Kidney epithelial cell (primary cell): ENCODE measurements around the gene MRC1. TPM values are rescaled to one million over a fixed set of nuclear protein-coding genes. Genes with fewer than 3 reads are reported as not detected.

Experiments used
- DNase-seq: peaks from one replicate; pipeline ENCODE4 v3.0.0-alpha.2; 2010; ENCODE audit warnings: low read depth
- H3K27me3 ChIP-seq: 2 replicates; pipeline ENCODE4 v1.6.0; 2011; ENCODE audit warnings: low read length; ENCODE audit not compliant: control insufficient read depth, insufficient read depth
- H3K36me3 ChIP-seq: 2 replicates; pipeline ENCODE4 v1.5.1; 2011; ENCODE audit warnings: low read length; ENCODE audit not compliant: control insufficient read depth, insufficient read depth
- H3K4me3 ChIP-seq: 2 replicates; pipeline ENCODE4 v1.5.1; 2011; ENCODE audit warnings: low read depth, mild to moderate bottlenecking, control low read depth, low read length
- total RNA-seq: library from RNA; depleted of rRNA; stranded (reverse); fragments of >200 nt; gene quantifications from 2 replicates; pipeline ENCODE4 v1.2.3, GENCODE V29; 2015
- TF ChIP-seq, protein P1 (sequence below): IDR thresholded peaks from 2 replicates; pipeline ENCODE4 v1.5.1; 2011; ENCODE audit warnings: mild to moderate bottlenecking, moderate library complexity, low read length, control low read depth, inconsistent platforms; ENCODE audit not compliant: insufficient read depth, poor library complexity, severe bottlenecking

MRC1 gene
- total RNA-seq, 1 donor from 2014 or later, result 0.29 TPM

DNA sequence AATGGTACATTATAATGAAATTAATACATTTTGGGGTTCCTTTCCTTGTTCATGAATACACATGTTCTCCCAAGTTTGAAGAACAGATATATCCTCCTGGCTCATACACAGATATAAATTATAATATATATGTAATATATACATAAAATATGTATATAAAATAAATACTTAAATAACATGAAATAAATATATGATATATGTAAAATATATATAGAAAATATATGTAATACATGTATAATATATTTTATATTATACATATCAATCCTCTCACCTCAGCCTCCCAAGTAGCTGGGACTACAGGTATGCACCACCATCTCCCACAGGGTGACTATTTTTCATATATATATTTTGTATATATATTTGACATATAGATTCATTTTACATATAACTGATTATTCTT is 68.0 kb downstream of the MRC1 start:
- TF ChIP-seq, protein P1, sequence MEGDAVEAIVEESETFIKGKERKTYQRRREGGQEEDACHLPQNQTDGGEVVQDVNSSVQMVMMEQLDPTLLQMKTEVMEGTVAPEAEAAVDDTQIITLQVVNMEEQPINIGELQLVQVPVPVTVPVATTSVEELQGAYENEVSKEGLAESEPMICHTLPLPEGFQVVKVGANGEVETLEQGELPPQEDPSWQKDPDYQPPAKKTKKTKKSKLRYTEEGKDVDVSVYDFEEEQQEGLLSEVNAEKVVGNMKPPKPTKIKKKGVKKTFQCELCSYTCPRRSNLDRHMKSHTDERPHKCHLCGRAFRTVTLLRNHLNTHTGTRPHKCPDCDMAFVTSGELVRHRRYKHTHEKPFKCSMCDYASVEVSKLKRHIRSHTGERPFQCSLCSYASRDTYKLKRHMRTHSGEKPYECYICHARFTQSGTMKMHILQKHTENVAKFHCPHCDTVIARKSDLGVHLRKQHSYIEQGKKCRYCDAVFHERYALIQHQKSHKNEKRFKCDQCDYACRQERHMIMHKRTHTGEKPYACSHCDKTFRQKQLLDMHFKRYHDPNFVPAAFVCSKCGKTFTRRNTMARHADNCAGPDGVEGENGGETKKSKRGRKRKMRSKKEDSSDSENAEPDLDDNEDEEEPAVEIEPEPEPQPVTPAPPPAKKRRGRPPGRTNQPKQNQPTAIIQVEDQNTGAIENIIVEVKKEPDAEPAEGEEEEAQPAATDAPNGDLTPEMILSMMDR, result no peak
- no peak overlapping the region for H3K4me3 ChIP-seq

DNA sequence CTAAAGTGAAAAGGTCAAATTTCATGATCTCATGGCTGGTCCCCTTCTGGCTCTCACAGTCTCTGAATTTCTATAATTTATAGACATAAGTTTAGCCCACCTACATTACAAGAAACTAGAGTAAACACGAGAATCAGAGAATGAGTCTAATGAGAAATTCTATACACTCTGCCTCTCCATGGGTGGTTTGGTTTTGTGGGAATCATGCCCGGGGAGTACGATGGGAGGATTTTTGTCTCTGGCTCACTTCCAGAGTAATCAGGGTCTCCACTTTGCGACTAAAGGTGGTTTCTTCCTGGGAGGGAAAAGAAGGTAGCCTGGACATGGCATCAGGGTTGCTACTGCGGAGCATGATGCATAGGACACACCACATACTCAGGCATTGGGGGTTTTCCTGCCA is 69.7 kb downstream of the MRC1 start:
- Histone ChIP-seq H3K36me3 (no peaks in the 10 kb centered on the region), H3K4me3 (no peak overlapping the region), H3K27me3 (no peaks in the 10 kb centered on the region)
- TF ChIP-seq, protein P1, result no peak
- no peak for DNase-seq

More for the DNA sequence above, 68.0 kb downstream of the MRC1 start:
- Histone ChIP-seq H3K27me3 (no peaks in the 10 kb centered on the region), H3K36me3 (no peaks in the 10 kb centered on the region)
- DNase-seq, result no peak

DNA sequence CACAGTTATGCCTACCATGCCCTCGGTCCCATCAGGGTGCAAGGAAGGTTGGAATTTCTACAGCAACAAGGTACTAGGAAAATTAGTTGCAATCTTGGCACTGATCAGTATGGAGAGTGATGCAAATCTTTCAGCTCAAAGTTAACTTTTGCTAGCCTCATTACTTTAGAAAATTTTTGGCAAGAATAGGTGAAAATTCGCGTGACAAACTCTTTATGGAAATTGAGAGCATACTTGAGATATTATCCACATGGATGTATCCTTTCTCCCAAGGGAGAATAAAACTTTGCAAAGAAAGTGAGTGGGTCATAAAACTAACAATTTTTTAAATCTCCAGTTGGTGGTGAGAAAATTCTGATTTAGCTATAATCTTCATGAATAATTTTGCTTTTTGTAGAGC is 71.5 kb downstream of the MRC1 start:
- H3K36me3 ChIP-seq, result no peaks in the 10 kb centered on the region
- TF ChIP-seq, protein P1, result no peak
- no peaks in the 10 kb centered on the region for H3K27me3 ChIP-seq

DNA sequence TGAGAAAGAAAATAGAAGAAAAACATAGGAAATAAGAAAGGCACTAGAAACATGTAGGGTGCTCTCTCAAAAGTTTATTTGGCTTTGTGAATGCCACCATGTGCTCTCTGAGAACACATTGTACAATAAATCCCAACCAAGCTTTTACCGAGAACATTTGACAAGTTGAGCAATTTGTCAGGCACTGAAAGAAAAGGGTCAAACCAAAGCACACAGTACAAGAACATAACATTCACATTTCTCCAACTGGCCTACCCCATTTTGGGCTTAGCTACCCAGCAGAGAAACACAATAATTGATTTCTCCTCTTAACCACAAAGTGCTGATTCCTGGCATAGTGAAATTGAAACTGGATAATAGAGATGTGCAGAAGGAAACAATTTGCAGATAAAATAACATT is 73.4 kb downstream of the MRC1 start:
- Histone ChIP-seq H3K4me3 (no peak overlapping the region), H3K36me3 (no peaks in the 10 kb centered on the region), H3K27me3 (no peaks in the 10 kb centered on the region)
- DNase-seq, result no peak
- TF ChIP-seq, protein P1, result no peak

More for the DNA sequence above, 71.5 kb downstream of the MRC1 start:
- DNase-seq, result no peak
- no peak overlapping the region for H3K4me3 ChIP-seq

DNA sequence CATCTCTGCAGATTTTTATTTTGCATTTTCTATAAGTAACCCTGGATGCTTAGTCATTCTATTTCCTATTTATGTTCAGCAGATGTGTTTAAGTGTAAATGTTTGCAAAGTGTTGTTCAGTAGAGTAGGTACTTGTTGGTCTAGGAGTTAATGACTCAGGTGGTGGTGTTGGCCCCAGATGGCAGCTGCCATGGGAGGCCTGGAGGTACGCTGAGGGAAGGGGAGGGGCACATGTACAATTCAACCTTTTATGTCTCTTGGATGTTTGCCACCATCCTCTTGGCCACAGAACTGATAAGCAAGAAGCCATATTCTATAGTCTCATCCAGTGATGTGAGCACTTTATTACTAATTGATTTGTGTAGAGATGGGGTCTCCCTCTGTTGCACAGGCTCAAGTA is 74.5 kb downstream of the MRC1 start:
- Histone ChIP-seq H3K4me3 (no peak overlapping the region), H3K27me3 (no peaks in the 10 kb centered on the region), H3K36me3 (no peaks in the 10 kb centered on the region)
- DNase-seq, result no peak
- TF ChIP-seq, protein P1, result no peak

DNA sequence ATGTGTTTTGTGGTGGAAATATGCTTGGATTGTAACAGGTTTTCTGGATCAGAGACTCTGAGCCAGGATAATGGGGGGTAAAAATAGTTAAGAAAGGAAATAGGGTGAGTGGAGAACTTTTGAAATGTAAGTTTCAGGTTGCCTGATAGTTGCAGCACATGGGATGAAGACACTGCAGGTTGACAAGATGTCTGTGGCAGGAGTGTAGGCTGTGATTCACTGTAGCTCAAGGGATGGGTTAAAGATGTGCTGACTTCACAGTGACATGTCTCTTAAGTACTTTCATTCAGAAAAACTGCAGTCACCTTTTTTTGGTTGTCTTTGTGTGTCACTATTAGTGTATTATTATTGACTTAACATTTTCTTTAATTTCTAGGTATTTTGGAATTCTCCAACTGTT is 79.0 kb downstream of the MRC1 start:
- TF ChIP-seq, protein P1, result no peak
- no peaks in the 10 kb centered on the region for H3K27me3 ChIP-seq
- DNase-seq, result no peak
- no peaks in the 10 kb centered on the region for H3K36me3 ChIP-seq
- H3K4me3 ChIP-seq, result no peak overlapping the region
